Skeletal muscle tissue (tissue), 4 donors: ENCODE measurements around the gene TMEM30A. TPM values are rescaled to one million over a fixed set of nuclear protein-coding genes. Genes with fewer than 3 reads are reported as not detected.

Experiments used
- H3K27ac ChIP-seq: one replicate; pipeline ENCODE4 v1.7.0; 2013; ENCODE audit warnings: mild to moderate bottlenecking, low read depth, low read length, inconsistent platforms
- H3K27me3 ChIP-seq, 3 donors: one replicate each; pipeline ENCODE4 v1.7.0; 2013; ENCODE audit warnings: low read length in 3 of 3; ENCODE audit not compliant: control insufficient read depth in 3 of 3, insufficient read depth in 3 of 3
- H3K36me3 ChIP-seq, 3 donors: one replicate each; pipeline ENCODE4 v1.7.0; 2013; ENCODE audit warnings: low read length in 3 of 3; ENCODE audit not compliant: control insufficient read depth in 3 of 3, insufficient read depth in 3 of 3
- H3K4me1 ChIP-seq, 3 donors: one replicate each; pipeline ENCODE4 v1.7.0; 2013; ENCODE audit warnings: low read length in 3 of 3, mild to moderate bottlenecking in 3 of 3; ENCODE audit not compliant: control insufficient read depth in 3 of 3, insufficient read depth in 3 of 3
- H3K4me3 ChIP-seq, 3 donors: one replicate each; pipeline ENCODE4 v1.7.0; 2013; ENCODE audit warnings: low read length in 3 of 3
- H3K9ac ChIP-seq, 3 donors: one replicate each; pipeline ENCODE4 v1.7.0; 2013; ENCODE audit warnings: low read length in 3 of 3, mild to moderate bottlenecking in 3 of 3, moderate library complexity in 2 of 3, low read depth in 1 of 3
- H3K9me3 ChIP-seq, 3 donors: one replicate each; pipeline ENCODE4 v1.7.0; 2013; ENCODE audit warnings: low read length in 3 of 3; ENCODE audit not compliant: control insufficient read depth in 3 of 3
- total RNA-seq: library from RNA; depleted of rRNA; stranded (reverse); fragments of >200 nt; gene quantifications from one replicate; pipeline ENCODE4 v1.2.3, GENCODE V29; 2014
- donor health status: Osteomylitis.

The TMEM30A gene
- total RNA-seq, 1 donor from 2014 or later, result 63.7 TPM

DNA sequence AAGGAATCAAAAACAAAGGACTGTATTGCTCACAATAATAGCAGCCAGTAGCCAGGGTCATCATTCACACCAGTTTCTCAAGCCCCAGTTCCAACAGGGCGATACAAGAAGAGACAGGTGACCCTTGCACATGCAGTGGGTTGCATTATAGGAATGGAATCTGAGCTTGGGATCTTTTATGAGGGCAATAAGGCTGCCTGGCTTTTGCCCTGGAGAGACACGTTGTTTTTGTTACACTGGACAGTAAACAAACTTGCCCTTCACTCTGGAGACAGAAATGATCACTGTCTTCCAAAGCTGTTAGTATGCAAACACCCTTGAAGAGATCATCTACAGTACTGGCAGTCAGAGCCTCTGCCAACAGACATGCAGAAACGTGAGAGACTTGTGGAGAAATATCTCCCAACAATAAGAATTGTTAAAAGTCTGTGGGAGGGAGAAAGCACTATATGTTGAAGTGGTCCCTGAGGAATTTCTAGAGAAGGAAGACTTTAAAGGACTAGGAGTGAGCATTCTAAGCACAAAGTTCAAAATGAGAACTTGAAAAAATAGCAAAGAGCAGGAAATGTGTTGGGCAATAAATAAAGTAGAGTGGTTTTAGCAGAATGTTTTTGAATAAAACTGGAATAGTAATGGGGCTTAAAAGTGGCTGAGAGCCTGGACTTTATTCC, 72.5 kb downstream of the TMEM30A start:
- Histone ChIP-seq H3K4me1 (peaks cover 4 to 9% (median 7%) of the 10 kb centered on the region in 3 donors), H3K27ac (no peak overlapping the region)

DNA sequence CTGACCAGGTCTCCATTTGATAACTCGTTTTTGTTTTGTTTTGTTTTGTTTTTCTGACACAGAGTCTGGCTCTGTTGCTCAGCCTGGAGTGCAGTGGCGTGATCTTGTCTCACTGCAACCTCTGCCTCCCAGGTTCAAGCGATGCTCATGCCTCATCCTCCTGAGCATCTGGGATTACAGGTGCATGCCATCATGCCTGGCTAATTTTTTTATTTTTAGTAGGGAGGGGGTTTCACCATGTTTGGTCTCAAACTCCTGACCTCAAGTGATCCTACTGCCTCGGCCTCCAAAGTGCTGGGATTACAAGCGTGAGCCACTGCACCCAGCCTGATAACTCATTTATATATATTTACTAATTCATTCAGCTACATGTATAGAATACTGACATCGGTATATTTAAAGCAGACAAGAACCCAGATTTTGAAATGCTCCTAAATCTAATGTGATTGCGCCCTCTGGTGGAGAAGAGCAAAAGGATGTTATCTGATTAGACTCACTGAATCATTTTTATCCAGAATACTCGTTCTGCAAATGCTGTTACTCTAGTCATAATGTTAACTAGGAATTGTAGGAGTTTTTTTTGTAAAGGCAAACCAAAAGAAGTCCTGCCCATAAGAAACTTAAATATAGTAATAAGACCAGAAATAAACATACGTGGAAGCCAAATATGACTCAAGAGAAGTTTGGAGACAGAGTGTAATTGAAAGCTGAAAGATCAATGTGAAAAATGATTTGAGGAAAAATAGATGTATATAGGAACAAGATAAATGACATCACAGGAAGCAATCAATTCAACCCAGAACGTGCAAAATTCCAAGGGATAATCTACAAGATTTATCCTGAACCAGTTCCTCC, 73.5 kb downstream of the TMEM30A start:
- Histone ChIP-seq H3K9me3 (no peaks in the 10 kb centered on the region), H3K9ac (no peak overlapping the region), H3K27ac (no peak overlapping the region), H3K36me3 (no peaks in the 10 kb centered on the region), H3K4me3 (no peak overlapping the region), H3K4me1 (peaks cover 6 to 14% (median 12%) of the 10 kb centered on the region in 3 donors), H3K27me3 (peaks cover 6 to 25% (median 24%) of the 10 kb centered on the region in 3 donors)

More for the DNA sequence above, 72.5 kb downstream of the TMEM30A start:
- Histone ChIP-seq H3K9ac (no peak overlapping the region), H3K36me3 (no peaks in the 10 kb centered on the region), H3K27me3 (peaks cover 6 to 17% (median 16%) of the 10 kb centered on the region in 3 donors), H3K9me3 (no peaks in the 10 kb centered on the region), H3K4me3 (no peak overlapping the region)

DNA sequence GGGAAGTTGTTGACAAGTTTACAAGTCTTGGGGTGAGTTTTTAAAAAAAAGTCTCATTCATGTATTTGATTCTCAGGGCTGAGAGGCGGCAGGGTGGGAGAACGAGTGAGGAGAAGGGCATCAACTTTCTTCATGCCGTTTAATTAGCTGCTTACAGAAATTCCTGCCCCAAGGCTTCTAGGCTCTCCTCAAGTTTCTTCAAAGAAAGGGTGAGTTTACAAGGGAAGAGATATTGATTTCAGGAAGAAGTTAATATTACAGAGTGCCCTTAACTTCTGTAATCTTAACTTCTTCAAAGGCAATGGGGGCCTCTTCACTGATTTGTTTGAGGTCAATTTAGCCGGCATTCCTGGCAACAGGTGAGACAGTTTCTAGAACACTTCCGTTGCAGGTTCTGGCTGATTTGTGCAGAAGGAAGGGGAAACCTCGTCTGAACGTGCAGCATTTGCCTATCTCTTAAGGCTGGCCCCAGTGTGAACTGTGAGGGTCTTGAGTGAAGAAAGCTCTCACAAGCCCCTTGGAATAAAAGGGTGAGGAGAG, 75.3 kb downstream of the TMEM30A start:
- Histone ChIP-seq H3K9ac (no peak overlapping the region), H3K27me3 (peaks cover 15 to 43% (median 38%) of the 10 kb centered on the region in 3 donors), H3K4me1 (peaks cover 23 to 30% (median 29%) of the 10 kb centered on the region in 3 donors), H3K27ac (no peak overlapping the region), H3K4me3 (no peak overlapping the region), H3K36me3 (no peaks in the 10 kb centered on the region), H3K9me3 (no peaks in the 10 kb centered on the region)

DNA sequence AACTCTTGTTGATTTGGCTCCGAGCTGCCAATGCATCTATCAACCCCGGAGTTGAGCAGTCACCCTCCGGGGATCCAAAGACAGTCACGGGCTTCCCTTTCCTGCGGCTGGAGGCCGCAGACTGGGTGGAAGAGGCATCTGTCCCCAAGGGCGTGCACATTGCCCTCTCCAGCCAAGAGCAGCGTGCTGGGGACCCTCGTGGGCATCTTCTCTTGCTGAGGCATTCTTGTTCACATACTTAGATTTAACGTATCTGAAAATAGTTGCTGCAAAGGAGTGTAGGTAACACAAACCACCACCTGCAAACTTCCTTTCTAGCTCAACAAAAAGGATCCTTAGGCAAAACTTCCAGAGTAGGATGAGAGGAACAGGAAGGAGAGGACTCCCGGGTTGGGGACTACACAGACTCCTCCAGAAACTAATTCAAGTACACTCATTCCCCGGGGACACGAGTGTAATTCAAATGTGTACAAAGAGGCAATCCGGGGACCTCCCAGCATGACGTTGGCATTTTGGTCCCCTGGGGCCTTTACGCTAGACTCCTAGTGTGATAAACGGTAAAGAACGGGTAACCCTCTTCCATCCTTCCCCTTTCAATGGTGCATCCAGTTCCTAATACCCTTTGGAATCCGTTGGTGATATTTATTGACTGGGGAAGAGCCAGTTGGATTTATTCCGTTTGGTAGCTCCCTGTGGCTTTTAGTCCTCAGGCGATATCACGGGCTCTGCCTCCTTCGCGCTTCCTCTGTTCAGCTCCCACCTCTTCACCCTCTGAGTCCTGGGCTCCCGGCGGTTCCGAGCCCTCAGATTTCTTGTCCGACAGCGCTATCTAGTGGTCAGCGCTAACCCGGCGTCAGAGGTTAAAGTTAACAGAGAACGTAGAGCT, 76.1 kb downstream of the TMEM30A start:
- Histone ChIP-seq H3K27ac (no peak overlapping the region), H3K36me3 (no peaks in the 10 kb centered on the region), H3K27me3 (peaks cover 20 to 49% (median 45%) of the 10 kb centered on the region in 3 donors), H3K4me1 (peaks cover 23 to 35% (median 34%) of the 10 kb centered on the region in 3 donors), H3K9ac (peak overlapping the region; percentile 7 to 63 (median 41)), H3K9me3 (no peaks in the 10 kb centered on the region), H3K4me3 (peak overlapping the region; percentile 47 to 70 (median 52))

DNA sequence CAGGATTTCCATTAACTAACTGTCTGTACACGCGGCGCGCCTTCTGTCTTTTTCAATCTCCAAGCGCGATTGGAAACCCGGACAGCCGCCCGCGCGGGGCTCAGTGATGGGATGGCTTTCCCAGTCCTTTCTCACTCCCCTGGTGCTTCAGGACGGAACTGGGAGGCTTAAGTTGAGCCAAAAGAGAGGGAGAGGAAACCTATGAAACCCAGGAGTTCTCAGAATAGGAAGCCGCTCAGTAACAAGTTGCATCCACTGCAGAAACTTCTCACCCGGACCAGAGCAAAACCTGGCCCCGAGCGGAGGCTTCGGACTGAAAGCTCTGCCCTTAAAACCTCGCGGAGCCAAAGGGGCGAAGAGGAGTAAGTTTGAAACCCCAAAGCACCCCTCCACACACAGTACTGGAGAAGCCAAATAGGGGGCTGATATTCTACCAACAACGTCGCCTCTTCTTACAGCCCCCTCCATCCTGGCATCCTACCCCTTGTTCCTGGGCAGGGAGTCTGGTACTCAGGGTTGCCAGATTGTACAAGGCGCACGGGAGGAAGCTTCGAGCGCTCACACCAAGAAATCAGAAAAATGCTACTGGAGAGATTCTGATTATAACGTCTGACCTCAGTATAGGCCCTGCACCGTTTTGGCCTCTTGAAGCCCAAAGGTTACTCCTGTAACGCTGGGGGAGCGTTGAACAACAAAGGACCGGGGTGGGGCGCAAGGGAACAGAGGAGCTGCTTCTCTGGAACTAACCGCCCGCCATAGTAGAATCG, 77.8 kb downstream of the TMEM30A start:
- peaks cover 31 to 60% (median 59%) of the 10 kb centered on the region in 3 donors for H3K27me3 ChIP-seq
- peaks cover 26 to 42% (median 35%) of the 10 kb centered on the region in 3 donors for H3K4me1 ChIP-seq
- H3K9me3 ChIP-seq, result no peaks in the 10 kb centered on the region
- H3K27ac ChIP-seq, result peak overlapping the region; percentile 50
- H3K4me3 ChIP-seq, result peak overlapping the region; percentile 72 to 78 (median 74)
- H3K9ac ChIP-seq, result peak overlapping the region in 2 of 3 donors; percentile 36 to 50
- no peaks in the 10 kb centered on the region for H3K36me3 ChIP-seq

DNA sequence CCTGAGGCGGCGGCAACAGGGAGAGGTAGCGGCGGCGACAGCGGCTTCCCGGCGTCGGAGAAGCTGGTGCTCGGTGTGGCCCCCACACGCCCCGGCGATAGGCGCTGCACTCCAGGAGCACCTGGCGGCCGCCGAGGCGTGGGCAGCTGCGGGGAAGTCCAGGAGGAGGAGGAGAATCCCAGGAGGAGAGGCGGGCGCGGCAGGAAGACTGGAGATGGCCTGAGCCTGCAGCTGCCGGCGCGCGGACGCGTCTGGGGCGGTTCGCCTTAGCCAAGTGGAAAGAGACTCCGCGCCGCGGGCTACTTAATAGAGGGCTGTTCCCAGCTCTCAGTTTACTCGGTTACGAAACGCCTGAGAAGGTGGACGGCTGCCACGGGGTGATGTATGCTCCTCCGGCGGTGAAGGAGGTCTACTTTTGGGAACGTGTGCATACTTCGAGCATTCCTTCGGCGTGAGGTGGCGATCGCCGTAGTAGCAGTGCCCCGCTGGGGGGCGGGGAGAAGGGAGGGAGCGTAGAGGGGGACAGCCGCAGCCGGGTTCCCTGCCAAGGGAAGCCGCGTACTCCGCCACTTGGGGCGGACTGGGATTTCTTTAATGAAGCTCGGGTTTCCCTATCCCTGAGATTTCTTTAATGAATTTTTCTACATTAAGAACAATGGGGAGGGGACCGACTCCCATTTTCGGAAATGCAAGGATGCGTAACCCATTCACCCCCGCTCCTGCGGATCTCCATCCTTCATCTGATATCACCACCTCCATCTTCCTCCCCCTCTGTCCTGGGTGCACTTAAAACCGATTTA, 78.6 kb downstream of the TMEM30A start, which contains the start of gene COL12A1:
Gene COL12A1, minus strand, starts transcription at position 278 of the 800 bp plus-strand sequence. CDS start 3,261 bp downstream, outside the sequence.
- Histone ChIP-seq H3K9me3 (no peaks in the 10 kb centered on the region), H3K36me3 (no peaks in the 10 kb centered on the region), H3K27me3 (peaks cover 32 to 61% (median 59%) of the 10 kb centered on the region in 3 donors), H3K9ac (peak within 1 kb of the TSS; percentile 71 to 77 (median 73)), H3K4me1 (peaks cover 26 to 45% (median 35%) of the 10 kb centered on the region in 3 donors), H3K4me3 (peak within 1 kb of the TSS; percentile 72 to 78 (median 74)), H3K27ac (peak within 1 kb of the TSS; percentile 70)

DNA sequence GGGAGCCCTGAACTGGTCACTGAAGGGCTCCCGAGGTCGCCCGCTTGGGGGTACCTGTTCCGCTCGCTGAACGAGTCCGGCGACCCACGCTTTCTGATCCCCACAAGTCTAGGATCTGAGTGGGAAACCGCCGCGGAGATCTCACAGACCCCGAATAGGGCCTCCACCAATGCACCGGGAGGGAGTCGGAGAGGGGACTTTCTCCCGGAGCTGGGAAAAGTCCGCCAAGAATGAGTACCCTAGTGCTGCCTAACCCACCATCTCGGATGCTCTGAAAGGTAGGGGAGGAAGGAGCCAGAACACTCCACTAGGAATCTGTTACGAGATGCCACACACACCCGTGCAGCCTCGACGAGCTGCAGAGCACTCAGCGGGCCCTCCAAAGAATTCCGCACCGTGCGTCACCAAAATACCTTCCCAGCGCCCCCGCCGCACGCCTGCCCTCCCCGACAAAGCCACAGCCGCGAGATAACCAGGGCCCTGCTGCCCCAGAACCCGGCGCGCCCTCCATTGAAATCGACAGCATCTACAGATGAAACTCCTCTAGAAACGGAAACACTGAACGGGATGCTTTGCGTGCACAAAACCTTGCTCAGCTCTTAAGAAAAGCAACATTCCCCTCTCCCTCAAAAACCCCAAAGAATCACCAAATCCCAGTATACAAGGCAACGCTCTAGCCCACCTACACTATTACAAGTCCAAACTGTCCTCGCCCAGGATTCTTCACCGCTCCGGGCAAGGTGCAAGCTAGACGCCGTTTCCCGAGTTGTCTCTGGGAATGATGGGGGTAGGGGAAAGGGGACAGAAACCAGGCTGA, 79.4 kb downstream of the TMEM30A start:
- peaks cover 32 to 61% (median 59%) of the 10 kb centered on the region in 3 donors for H3K27me3 ChIP-seq
- H3K27ac ChIP-seq, result peak overlapping the region; percentile 70
- H3K4me3 ChIP-seq, result peak overlapping the region; percentile 72 to 78 (median 74)
- H3K36me3 ChIP-seq, result no peaks in the 10 kb centered on the region
- no peaks in the 10 kb centered on the region for H3K9me3 ChIP-seq
- peaks cover 26 to 45% (median 35%) of the 10 kb centered on the region in 3 donors for H3K4me1 ChIP-seq
- H3K9ac ChIP-seq, result peak overlapping the region; percentile 71 to 77 (median 73)
